Spleen (tissue), 13 donors: Measurements from ENCODE around the gene YES1. TPM values are rescaled to one million over a fixed set of nuclear protein-coding genes. Genes with fewer than 3 reads are reported as not detected.

Experiments
- DNase-seq: peaks from one replicate; pipeline ENCODE4 v3.0.0-alpha.2; 2020
- H3K27ac ChIP-seq, 8 donors: fragments of 200-600 bp; sonication (generic) in 7 of 8; 1 replicate in 4 of 8; 2 replicates in 4 of 8; pipeline versions ENCODE4 v1.5.0 to v1.8.0; 2016 to 2021; ENCODE audit warnings: inconsistent platforms in 4 of 8, mild to moderate bottlenecking in 4 of 8, moderate library complexity in 1 of 8
- H3K27me3 ChIP-seq, 7 donors: fragments of 200-600 bp; sonication (generic) in 6 of 7; replicated peaks in 1 of 7; 1 replicate in 4 of 7; 2 replicates in 3 of 7; pipeline versions ENCODE4 v1.5.0 to v1.8.0; 2016 to 2021; ENCODE audit warnings: inconsistent platforms in 3 of 7, mild to moderate bottlenecking in 1 of 7
- H3K36me3 ChIP-seq, 6 donors: fragments of 200-600 bp; sonication (generic) in 5 of 6; 1 replicate in 4 of 6; 2 replicates in 2 of 6; pipeline versions ENCODE4 v1.5.0 to v1.8.0; 2016 to 2021; ENCODE audit warnings: inconsistent platforms in 2 of 6
- H3K4me1 ChIP-seq, 6 donors: fragments of 200-600 bp; sonication (generic) in 5 of 6; 1 replicate in 3 of 6; 2 replicates in 3 of 6; pipeline versions ENCODE4 v1.5.0 to v1.8.0; 2016 to 2021; ENCODE audit warnings: inconsistent platforms in 3 of 6
- H3K4me3 ChIP-seq, 8 donors: fragments of 200-600 bp; sonication (generic) in 7 of 8; 1 replicate in 4 of 8; 2 replicates in 4 of 8; pipeline versions ENCODE4 v1.5.0 to v1.8.0; 2016 to 2021; ENCODE audit warnings: inconsistent platforms in 4 of 8, mild to moderate bottlenecking in 4 of 8, moderate library complexity in 2 of 8
- H3K9me3 ChIP-seq, 8 donors: fragments of 200-600 bp; sonication (generic) in 7 of 8; 1 replicate in 4 of 8; 2 replicates in 4 of 8; pipeline versions ENCODE4 v1.5.0 to v1.8.0; 2016 to 2021; ENCODE audit warnings: inconsistent platforms in 4 of 8
- POLR2A ChIP-seq, 3 donors: fragments of 450-650 bp; IDR thresholded peaks; one replicate each; pipeline ENCODE4 v1.5.1; 2017; ENCODE audit warnings: antibody characterized with exemption in 3 of 3, mild to moderate bottlenecking in 1 of 3
- POLR2AphosphoS5 ChIP-seq, 3 donors: sonication (generic); formaldehyde crosslinking; IDR thresholded peaks; one replicate each; pipeline ENCODE4 v1.5.1; 2017; ENCODE audit warnings: antibody characterized with exemption in 3 of 3
- WGBS, 5 donors: extraction: QIAGEN DNeasy Blood & Tissue Kit in 3 of 5; methylation state at CpG; one replicate each; pipeline versions ENCODE4 v1.1.5 to v1.1.7; 2013 to 2018; 5-methylcytosine and 5-hydroxymethylcytosine counted together
- intact Hi-C: fragments of 100-400 bp; cut with DNase I; formaldehyde crosslinking; loops from one replicate; pipeline ENCODE4 v1.15.0; 2023; ENCODE audit warnings: low total_unique reads
- long read RNA-seq, 2 donors: transcript quantifications; one replicate each; lab custom pipeline, GENCODE V29; 2026
- polyA plus RNA-seq, 3 donors: library from polyadenylated mRNA; stranded (reverse); fragments of 200-250 nt; gene quantifications; one replicate each; pipeline ENCODE4 v1.2.1, GENCODE V29; 2013
- total RNA-seq, 7 donors: library from RNA; depleted of rRNA in 3 of 7; stranded (reverse); fragments of >200 nt in 3 of 7; fragmentation: NEBNext Ultra II Directional in 4 of 7; extraction: Animal tissue kit (Norgen Biotek cat#: 25700) in 4 of 7; gene quantifications; one replicate each; pipeline versions ENCODE4 v1.1.0 to v1.2.1, GENCODE V29; 2016 to 2021
- TF ChIP-seq, protein P1 (sequence below), 11 experiments: fragments of 200-600 bp in 7 of 11; fragments of 450-650 bp in 4 of 11; sonication (generic) in 4 of 11; IDR thresholded peaks in 8 of 11; conservative IDR thresholded peaks in 3 of 11; 1 replicate in 7 of 11; 2 replicates in 4 of 11; pipeline versions ENCODE4 v1.4.0 to v1.8.0; 2016 to 2021; ENCODE audit warnings: antibody characterized with exemption in 11 of 11, inconsistent platforms in 4 of 11, mild to moderate bottlenecking in 1 of 11
- donor health status: healthy with polysubstance abuse.
- donor health status: DM: no; HTN: no; CAD: no; lungs with moderate emphysema.
- donor health status: DM: no; HTN: no; CAD: no.
- donor health status: Bipolar disorder and iron deficiency.
- donor health status: healthy.
- donor health status: DM: no; HTN: no; CAD: no.
- donor health status: DM: yes; HTN: yes; CAD: no.

Gene YES1
- total RNA-seq: 100 to 1,000 TPM in 2 of 7 donors, 10 to 100 TPM in 5; 52.1 to 128 (median 97.1) TPM
- 10 to 100 TPM in 1 of 3 donors, 1 to 10 TPM in 2; 8.4 to 24.2 (median 9.3) TPM for polyA plus RNA-seq
- long read RNA-seq, donor 1, full-length matches to known transcripts: 5 of 13 reads
- long read RNA-seq, donor 1, partial matches to known transcripts: 8 of 13 reads
- long read RNA-seq, donor 1, other reads (novel, unspliced or antisense): 0 of 13 reads
- long read RNA-seq, donor 2, full-length matches to known transcripts: 10 of 17 reads
- long read RNA-seq, donor 2, partial matches to known transcripts: 7 of 17 reads
- long read RNA-seq, donor 2, other reads (novel, unspliced or antisense): 0 of 17 reads

DNA sequence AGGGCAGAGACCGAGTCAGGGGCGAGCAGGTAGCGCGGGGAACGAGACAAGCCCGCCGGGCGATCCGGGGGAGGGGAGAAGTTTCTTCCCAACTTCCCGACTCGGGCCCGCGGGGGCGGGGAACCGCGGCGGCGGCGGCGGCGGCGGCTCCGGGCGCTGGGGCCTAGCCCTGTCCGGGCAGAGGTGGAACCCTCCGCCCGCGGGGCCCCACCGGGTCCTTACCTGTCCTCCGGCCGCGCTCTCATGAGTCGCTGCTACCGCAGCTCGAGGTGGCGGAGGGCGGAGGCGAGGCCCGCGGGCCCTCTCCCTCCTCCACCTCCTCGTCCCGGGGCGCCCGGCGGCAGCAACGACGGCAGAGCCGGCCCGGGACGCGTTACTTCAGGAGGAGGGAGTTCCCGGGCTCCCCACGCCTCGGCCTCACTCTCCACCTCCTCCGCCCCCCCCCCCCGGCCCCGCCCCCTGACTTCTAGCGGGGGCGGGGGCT, at the start of gene YES1:
Gene YES1 (minus strand): TSS at position 351 of the 484 bp plus-strand sequence. CDS start 55,415 bp downstream, outside the sequence.
- peak; percentile 89 for DNase-seq
- peaks cover 20 to 80% (median 44%) of the 10 kb centered on the region in 6 donors for H3K4me1 ChIP-seq
- 0 to 4% (median 1%) methylated on average over 6 to 59 of the region's 59 CpGs for WGBS, 5 donors
- H3K9me3 ChIP-seq: peaks cover 0 to 10% (median 0%) of the 10 kb centered on the region in 8 donors
- no peaks in the 10 kb centered on the region for H3K36me3 ChIP-seq
- H3K27me3 ChIP-seq: peaks cover 0 to 88% (median 16%) of the 10 kb centered on the region in 7 donors
- peak within 1 kb of the TSS; percentile 93 to 98 (median 96) for H3K27ac ChIP-seq
- TF ChIP-seq POLR2AphosphoS5 (IDR thresholded peaks at IDR 0.05) (peak; percentile 63 to 82 (median 80)), POLR2A (IDR thresholded peaks at IDR 0.05) (peak in 1 of 3 donors; percentile 26)
- TF ChIP-seq, protein P1, sequence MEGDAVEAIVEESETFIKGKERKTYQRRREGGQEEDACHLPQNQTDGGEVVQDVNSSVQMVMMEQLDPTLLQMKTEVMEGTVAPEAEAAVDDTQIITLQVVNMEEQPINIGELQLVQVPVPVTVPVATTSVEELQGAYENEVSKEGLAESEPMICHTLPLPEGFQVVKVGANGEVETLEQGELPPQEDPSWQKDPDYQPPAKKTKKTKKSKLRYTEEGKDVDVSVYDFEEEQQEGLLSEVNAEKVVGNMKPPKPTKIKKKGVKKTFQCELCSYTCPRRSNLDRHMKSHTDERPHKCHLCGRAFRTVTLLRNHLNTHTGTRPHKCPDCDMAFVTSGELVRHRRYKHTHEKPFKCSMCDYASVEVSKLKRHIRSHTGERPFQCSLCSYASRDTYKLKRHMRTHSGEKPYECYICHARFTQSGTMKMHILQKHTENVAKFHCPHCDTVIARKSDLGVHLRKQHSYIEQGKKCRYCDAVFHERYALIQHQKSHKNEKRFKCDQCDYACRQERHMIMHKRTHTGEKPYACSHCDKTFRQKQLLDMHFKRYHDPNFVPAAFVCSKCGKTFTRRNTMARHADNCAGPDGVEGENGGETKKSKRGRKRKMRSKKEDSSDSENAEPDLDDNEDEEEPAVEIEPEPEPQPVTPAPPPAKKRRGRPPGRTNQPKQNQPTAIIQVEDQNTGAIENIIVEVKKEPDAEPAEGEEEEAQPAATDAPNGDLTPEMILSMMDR (IDR thresholded peaks at IDR 0.05 in 8 of 11, conservative IDR thresholded peaks at IDR 0.05 in 3 of 11): no peak
- intact Hi-C loops: no loop called here
- peak within 1 kb of the TSS; percentile 53 to 81 (median 62) for H3K4me3 ChIP-seq

DNA sequence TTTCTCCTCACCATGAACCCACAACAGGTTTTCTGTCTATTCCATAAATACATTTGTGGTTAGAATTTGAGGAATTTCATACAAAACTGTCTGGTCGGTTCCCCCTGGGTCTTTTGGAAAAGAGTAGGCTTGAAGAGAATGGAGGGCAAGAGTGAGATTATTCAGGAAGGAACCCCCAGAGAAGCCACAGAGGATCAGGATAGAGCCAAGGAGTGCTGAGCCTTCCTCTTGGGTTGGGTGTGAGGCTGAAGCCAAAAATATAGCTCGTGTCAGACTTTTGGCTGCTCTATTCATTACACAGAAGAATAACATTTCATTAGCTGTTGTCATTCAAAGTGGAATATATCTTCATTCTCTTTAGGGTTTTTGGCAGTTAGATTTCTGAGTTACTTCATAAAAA, 45.9 kb upstream of the YES1 start:
- peaks cover 0 to 4% (median 0%) of the 10 kb centered on the region in 7 donors for H3K27me3 ChIP-seq
- no peak for DNase-seq
- H3K27ac ChIP-seq: no peak overlapping the region
- no peak overlapping the region for H3K4me3 ChIP-seq
- intact Hi-C loops: no loop called here
- 48 to 67% (median 53%) methylated on average over 2 of the region's 2 CpGs for WGBS, 5 donors
- no peaks in the 10 kb centered on the region for H3K4me1 ChIP-seq
- no peaks in the 10 kb centered on the region for H3K36me3 ChIP-seq
- no peak for TF ChIP-seq POLR2A (IDR thresholded peaks at IDR 0.05)
- TF ChIP-seq, protein P1 (IDR thresholded peaks at IDR 0.05 in 8 of 11, conservative IDR thresholded peaks at IDR 0.05 in 3 of 11): no peak
- no peak for TF ChIP-seq POLR2AphosphoS5 (IDR thresholded peaks at IDR 0.05)
- no peaks in the 10 kb centered on the region for H3K9me3 ChIP-seq

DNA sequence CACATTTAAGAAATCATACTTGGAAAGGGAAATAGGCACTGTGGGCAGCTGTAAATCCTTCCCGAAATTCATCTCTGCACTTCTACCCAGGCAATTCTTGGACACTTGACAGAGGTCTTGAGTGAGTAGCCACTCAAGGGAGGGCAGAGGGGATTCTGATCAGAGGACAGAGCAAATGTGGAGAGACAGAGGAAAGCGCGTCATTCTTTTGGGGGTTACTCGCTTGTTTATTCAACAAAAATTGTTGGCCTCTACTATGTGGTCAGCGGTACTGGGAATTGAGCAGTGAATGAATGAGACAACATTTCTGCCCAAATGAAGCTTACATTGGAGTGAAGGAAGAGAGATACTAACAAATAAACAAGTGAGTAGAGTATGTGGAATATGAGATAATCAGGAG, 41.4 kb upstream of the YES1 start:
- Histone ChIP-seq H3K36me3 (no peaks in the 10 kb centered on the region), H3K27me3 (no peaks in the 10 kb centered on the region), H3K4me3 (no peak overlapping the region), H3K4me1 (no peaks in the 10 kb centered on the region), H3K27ac (no peak overlapping the region), H3K9me3 (no peaks in the 10 kb centered on the region)
- intact Hi-C loops: no loop called here
- 89 to 99% (median 94%) methylated on average over 5 of the region's 5 CpGs for WGBS, 5 donors
- DNase-seq: no peak
- TF ChIP-seq, protein P1 (IDR thresholded peaks at IDR 0.05 in 8 of 11, conservative IDR thresholded peaks at IDR 0.05 in 3 of 11): no peak
- TF ChIP-seq POLR2A (IDR thresholded peaks at IDR 0.05) (no peak), POLR2AphosphoS5 (IDR thresholded peaks at IDR 0.05) (no peak)

DNA sequence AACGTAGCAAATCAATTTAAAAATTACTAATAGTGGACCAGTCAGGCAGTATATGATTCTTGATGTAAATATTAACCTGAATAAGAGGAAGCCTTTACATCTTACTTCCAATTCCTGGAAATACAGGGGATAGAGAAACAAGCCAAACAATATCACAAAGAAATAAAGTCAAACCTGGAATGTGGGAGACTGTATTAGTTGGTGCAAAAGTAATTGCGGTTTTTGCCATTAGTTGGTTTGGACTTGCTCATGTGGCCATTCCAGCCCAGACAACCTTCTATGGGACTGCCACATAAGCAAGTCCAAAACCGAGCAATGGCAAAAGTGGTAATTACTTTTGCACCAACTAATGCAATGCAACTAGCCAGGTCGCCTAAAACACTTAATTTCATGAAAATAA, 38.9 kb upstream of the YES1 start:
- Histone ChIP-seq H3K9me3 (no peaks in the 10 kb centered on the region), H3K27me3 (no peaks in the 10 kb centered on the region), H3K4me3 (no peak overlapping the region), H3K27ac (no peak overlapping the region), H3K4me1 (no peaks in the 10 kb centered on the region), H3K36me3 (no peaks in the 10 kb centered on the region)
- WGBS, 5 donors: 76 to 90% (median 86%) methylated on average over 4 of the region's 4 CpGs
- intact Hi-C loops: no loop called here
- no peak for TF ChIP-seq POLR2A (IDR thresholded peaks at IDR 0.05)
- TF ChIP-seq POLR2AphosphoS5 (IDR thresholded peaks at IDR 0.05): no peak
- TF ChIP-seq, protein P1 (IDR thresholded peaks at IDR 0.05 in 8 of 11, conservative IDR thresholded peaks at IDR 0.05 in 3 of 11): no peak
- no peak for DNase-seq
